GM19193 (cell line): ENCODE data around the gene PROS1.

ENCODE experiments used
- POLR2A ChIP-seq: IDR thresholded peaks from 4 replicates; pipeline ENCODE4 v1.6.1; 2011; ENCODE audit not compliant: insufficient read depth, insufficient read length; ENCODE audit errors: extremely low read depth

PROS1 gene

DNA sequence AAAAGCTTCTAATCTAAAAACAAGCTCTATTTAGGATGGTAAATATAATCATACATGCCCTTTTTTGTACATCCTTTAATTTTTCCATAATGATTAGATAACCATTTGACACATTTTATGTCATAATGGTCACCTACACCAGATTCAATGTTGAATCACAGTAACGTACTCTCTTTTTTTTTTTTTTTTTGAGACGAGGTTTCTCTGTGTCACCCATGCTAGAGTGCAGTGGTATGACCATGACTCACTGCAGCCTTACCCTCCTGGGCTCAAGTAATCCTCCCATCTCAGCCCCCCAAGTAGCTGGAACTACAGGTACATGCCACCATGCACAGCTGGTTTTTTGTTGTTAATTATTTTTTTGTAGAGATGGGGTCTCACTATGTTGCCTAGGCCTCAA, 49.2 kb downstream of the PROS1 start:
- TF ChIP-seq POLR2A = no peak

DNA sequence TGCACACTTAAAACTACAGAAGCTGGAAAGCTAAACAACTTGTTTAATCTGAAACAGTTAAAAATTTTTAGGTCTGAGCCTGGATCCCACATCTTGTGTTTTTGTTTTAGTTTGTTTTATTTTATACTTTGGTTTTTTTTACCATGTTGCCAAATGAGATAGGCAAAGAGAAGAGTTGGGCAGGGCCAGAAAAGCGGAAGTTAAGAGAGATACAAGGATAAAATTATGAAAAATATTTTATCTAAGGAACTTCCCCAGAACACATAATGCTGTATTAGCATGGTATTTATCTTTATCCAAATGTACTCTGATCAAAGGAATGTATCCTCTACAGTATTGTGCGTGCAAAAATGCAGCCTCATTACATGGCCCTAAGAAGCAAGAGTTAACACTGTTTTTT, 50.7 kb downstream of the PROS1 start:
- TF ChIP-seq POLR2A = no peak

DNA sequence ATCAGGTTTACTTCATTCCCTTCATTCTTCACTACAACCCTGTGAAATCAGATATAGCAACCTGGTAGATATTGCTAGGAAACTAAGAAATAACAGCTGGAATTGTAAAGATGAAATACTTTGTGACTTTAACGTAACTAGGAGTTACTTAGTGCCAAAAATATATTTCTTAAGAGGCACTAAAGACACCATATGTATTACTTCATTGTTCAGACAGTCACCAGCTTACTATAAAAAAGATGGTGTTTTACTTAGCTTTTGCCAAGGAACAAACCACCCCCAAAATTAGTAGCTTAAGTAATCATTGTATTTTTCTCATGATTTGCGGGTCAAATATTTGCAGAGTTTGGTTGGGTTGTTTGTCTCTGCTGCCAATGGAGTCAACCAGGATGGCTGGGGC, 62.5 kb downstream of the PROS1 start:
- no peak for TF ChIP-seq POLR2A

DNA sequence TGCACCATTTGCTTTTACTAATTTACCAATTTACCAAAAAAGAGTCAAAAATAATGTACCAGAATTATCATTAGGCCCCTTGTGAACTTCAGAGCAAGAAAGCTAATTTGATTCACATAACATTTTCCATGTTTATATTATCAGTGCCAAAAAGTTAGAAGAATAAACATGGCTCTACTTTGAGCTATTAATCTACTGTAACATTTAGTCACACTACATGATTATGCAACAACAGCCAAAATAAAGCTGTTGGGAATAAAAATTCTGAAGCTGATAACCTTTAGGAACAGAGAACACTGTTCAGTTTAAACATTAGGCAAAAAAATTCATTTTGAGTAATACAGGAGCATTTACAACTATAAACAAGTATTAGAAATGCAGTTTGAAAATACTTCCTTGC, 63.6 kb downstream of the PROS1 start:
- no peak for TF ChIP-seq POLR2A

DNA sequence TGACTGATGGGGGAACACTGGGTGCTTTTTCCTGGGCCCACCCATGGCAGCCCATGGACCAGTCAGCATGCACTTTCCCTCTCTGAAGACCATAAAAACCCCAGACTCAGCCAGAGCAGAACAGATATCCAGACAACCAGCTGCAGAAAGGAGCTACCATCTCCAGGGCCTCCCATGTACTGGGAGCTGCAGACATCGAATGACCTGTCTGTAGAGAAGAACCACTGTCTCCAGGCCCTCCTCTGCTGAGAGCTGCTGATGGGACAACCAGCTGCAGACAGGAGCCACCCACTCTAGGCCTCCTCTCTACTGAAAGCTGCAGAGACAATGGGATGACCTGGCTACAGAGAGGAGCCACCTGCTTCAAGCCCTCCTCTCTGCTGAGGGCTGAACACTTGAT, 66.6 kb downstream of the PROS1 start:
- no peak for TF ChIP-seq POLR2A

GRCh38 chr3:93906245-93906644, 67.5 kb downstream of the PROS1 start:
- no peak for TF ChIP-seq POLR2A

DNA sequence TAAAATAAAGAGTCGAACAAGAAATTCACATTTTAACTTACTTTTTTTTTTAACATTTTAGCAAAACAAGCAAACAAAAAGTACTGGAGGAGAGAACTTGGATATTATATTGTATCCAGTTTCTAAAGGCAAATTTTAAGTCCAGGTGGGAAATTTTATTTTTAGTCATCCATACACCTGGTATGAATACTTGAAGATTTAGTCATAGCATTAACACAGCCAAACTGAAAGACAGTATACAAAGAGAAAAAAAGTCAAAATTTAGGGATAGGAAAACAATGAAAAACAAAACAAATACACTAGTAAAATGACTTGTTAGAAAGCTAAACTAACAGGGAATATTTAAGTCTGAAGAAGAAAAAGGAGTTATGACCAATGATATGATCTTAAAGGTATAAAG, 69.1 kb downstream of the PROS1 start:
- no peak for TF ChIP-seq POLR2A

- TF ChIP-seq POLR2A = no peak
These were observed 106.3 kb downstream of the PROS1 start for GRCh38 chr3:93867425-93867824.

DNA sequence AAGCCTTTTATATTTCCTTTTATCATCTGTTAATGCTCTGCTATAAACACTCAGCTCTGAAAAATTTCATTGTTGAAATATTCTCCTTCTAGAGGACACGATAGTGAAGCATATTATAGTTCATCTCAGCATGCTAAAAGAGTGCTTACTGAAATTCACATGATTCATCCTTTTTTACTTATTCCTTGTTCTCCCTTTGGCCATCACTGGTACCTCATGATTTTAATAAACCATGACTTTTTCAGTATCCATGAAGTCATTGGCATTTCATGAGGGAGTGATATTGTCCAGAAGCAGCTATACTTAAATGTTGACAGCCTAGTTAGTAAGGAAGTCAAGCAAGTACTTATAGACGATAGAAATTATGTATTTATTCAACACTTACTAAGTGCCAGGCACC, 112.7 kb downstream of the PROS1 start:
- no peak for TF ChIP-seq POLR2A

- no peak for TF ChIP-seq POLR2A
These were observed 118.3 kb downstream of the PROS1 start for GRCh38 chr3:93855401-93855800.

DNA sequence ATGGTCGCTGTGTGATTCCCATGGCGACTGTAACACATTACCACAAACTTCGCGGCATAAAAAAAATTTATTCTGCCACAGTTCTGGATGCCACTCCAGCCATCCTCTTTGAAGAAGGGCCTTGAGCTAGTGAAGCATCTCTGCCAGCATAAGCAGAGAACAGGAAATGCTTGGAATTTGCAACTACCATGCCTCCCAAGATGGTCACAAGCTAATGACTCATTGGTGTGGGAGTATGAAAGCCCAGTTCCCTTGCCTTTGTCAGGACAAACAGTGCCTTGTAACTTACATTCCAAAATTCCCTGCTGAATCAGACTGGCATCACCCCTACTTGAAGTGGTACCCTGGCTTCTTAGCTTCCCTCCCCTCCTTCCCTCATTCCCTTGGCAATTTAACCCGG, 129.7 kb downstream of the PROS1 start:
- TF ChIP-seq POLR2A = no peak
